GDM1 (cell line): ENCODE results near the gene GTF2IRD1.
"Not testable (repeated sequence)": the region's sequence is repeated elsewhere in the genome, so short reads cannot be mapped to it uniquely, and the experiment has no call there.

Experiments used
- DNase-seq: peaks from one replicate; lab custom pipeline; 2025; lab: John Stamatoyannopoulos, UW

Gene GTF2IRD1

GRCh38 chr7:74470504-74470903, 16.8 kb downstream of the GTF2IRD1 start:
- DNase-seq: no peak

GRCh38 chr7:74473116-74473515, 19.4 kb downstream of the GTF2IRD1 start:
- DNase-seq: no peak

DNA sequence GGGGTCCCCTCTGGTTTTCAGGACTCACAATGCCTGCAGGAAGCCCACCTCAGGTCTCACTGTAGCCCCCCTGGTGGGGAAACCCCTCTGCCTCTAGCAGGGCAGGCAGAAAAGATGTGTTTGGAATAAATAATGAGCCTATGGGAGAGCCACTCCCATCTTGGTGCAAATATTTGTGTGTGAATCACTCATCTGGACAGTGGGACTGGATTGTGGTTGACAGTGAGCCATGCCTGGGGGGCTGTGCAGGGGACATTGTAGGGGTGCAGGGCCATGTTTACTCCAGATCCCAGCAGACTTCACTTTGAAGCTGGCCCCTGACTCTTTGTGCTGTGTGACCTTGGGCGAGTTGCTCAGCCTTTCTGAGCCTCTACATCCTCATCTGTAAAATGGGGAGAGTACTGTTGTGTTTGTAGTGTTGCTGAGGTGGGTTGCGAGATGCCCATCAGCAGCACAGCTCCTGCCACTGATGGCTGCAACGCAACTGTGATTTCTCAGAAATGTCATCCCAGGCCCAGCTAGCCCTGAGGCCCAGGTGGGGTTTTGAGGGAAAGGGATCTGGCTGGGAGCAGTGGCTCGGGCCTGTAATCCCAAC, 20.7 kb downstream of the GTF2IRD1 start:
- no peak for DNase-seq

- no peak for DNase-seq
Observed at GRCh38 chr7:74475243-74475986, 21.7 kb downstream of the GTF2IRD1 start.

- no peak for DNase-seq
Observed at GRCh38 chr7:74475987-74476350, 22.3 kb downstream of the GTF2IRD1 start.

DNA sequence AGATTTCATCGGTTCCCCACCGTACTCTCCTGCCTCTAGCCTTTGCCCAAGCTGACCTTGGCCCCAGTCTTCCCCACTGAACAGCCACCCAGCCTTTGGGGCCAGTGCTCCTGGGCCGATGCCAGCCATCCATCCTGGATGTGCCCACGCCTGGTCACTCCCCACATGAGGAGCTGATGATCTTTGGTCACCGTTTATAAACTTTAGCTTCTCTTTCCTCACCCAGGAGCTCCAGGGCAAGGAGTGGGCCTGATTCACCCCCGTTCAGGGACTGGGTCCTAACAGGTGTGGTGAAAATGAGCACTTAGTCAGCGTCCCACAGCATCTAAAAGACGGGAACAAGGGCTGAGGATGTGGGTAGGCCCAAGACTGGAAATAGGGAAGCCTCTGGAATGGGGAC, 22.9 kb downstream of the GTF2IRD1 start:
- no peak for DNase-seq

- DNase-seq: no peak
Observed at GRCh38 chr7:74478671-74479065, 25.0 kb downstream of the GTF2IRD1 start.

DNA sequence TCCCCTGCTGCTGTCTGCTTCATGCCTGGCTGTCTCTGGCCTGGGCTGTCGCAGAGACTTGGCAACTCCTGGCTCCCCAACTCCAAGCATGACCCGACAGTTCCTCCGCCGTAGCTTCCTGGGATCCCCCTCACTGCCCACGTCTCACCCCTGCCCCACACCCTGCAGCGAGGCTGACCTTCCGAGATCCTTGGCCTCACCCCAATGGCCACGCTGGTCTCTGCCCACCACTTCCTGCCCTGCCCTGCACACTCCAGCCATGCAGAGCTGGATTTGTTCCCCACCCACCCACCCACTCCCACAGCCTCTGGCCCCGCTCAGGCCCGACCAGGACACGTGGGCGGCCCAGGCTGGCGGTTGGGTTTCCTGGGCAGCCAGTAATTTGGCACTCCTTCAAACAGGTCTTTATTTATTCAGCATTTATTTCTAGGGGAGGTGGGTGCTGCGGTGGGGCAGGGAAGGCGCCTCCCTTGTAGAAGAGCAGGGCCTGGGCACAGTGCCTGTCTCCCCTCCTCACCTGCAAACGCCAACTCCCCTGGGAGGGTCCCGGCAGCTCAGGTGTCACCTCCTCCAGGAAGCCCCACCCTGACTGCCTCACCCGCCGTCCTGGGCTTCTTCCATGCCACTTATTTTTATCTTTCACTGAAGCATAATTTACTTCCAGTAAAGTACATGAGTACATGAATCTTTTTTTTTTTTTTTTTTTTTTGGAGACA, 25.5 kb downstream of the GTF2IRD1 start:
- DNase-seq: no peak

GRCh38 chr7:74479961-74480829, 26.5 kb downstream of the GTF2IRD1 start:
- DNase-seq: no peak

DNA sequence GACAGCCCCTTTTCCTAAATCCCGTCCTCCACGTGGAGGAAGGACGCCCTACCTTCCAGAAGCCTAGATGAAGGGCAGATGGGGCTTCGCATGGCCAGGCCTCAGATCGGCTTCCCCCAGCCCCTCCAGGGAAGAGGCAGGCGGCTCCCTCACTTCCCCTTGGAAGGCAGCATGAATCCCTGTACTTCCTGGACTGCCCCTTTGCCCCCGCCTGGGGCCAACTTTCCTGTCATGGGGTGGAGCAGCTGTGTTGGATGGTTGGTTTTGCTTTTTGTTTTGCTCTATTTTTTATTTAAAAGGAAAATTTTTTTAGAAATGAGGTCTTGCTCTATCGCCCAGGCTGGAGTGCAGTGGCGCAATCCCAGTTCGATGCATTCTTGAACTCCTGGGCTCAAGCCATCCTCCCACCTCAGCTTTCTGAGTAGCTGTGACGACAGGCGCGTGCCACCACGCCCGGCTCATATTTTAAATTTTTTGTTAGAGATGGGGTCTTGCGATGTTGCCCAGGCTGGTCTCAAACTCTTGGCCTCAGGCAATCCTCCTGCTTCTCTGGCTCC, 27.2 kb downstream of the GTF2IRD1 start:
- no peak for DNase-seq

DNA sequence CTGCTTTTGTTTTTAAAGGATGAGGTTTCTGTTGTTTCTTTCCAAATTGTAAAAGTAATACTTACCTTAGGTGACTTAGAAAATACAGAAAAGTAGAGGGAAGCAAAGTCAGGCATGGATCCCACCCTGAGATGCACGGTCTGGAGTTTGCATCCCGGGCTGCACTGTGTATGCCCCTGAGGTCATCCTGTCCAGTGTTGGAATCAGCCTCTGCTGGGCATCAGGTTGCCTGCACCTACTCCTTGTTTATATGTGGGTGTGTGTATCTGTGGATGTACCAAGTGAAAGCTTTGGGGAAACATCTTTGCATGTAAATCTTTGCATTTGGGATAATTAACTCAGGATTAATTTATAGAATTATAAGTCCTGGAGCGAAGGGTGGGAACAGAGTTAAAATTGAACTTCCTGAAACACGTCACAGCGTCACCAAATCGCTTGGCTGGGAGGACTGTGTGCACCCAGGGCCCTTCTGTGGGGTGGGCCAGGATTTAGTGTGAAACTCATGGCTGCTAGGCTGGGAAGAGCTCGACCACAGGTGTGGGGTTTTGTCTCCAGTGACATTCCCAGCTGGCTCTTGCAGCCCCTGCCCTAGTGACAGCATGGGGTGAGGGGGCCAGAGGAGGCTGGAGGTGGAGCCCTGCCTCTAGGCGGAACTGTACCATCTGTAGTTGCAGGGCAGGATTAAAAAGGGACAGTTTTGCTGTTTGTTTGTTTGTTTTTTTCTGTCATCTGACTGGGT, 27.9 kb downstream of the GTF2IRD1 start:
- DNase-seq: no peak

- DNase-seq: no peak
Observed at GRCh38 chr7:74482197-74482467, 28.4 kb downstream of the GTF2IRD1 start.

DNA sequence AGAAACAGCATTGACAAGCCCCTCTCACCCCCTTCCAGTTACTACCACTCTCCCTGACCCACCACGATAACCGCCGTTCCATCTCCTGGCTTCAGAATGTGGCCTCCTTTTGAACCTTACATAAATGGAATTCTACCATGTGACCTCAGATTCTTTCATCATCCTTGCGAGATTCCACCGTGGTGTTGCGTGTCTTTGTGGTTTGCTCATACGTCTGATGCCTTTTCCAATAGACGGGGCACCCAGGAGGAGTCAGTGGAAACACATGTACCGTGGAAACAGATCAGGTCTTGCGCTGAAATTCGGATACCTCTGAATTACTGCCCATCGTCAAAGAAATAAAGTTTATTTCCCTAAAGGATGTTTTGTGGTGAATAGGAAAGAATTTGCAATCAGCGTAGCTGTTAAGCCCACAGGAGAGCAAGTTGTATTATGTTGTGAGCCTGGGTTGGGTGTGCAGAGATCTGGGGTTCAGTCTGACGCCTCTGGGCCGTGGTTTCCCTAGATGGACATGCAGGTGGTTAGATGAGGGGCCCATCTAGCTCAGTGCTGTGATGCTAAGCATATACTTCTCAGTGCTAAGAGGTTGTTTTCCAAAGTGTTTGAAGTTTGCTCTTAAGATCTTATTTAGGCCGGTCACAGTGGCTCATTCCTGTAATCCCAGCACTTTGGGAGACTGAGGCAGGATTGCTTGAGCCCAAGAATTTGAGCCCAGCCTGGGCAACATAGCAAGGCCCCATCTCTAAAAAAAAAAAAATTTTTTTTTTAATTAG, 29.1 kb downstream of the GTF2IRD1 start:
- no peak for DNase-seq

GRCh38 chr7:74483402-74484336, 30.0 kb downstream of the GTF2IRD1 start:
- no peak for DNase-seq

GRCh38 chr7:74485611-74486010, 31.9 kb downstream of the GTF2IRD1 start:
- no peak for DNase-seq

DNA sequence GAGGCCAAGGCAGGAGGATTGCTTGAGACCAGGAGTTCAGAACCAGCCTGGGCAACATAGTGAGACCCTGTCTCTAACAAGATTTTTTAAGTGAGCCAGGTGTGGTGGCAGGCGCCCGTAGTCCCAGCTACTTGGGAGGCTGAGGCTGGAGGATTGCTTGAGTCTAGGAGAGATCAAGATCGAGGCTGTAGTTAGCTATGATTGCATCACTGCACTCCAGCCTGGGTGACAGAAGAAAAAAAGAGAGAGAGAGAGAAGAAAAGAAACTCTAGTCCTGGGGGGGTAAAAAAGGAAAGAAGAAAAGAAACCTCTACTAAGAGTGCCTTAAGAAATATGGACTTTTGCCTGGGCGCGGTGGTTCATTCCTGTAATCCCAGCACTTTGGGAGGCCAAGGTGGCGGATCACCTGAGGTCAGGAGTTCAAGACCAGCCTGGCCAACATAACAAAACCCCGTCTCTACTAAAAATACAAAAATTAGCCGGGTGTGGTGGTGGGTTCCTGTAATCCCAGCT, 34.9 kb downstream of the GTF2IRD1 start:
- DNase-seq: not testable (repeated sequence)

GRCh38 chr7:74489997-74490945, 36.6 kb downstream of the GTF2IRD1 start:
- no peak for DNase-seq

DNA sequence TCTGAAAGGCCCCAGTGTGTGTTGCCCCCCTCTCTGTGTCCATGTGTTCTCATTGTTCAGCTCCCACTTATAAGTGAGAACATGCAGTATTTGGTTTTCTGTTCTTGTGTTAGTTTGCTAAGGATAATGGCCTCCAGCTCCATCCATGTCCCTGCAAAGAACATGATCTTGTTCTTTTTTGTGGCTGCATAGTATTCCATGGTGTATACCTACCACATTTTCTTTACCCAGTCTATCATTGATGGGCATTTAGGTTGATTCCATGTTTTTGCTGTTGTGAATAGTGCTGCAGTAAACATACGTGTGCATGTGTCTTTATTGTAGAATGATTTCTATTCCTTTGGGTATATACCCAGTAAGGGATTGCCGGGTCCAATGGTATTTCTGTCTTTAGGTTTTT, 37.8 kb downstream of the GTF2IRD1 start:
- not testable (repeated sequence) for DNase-seq
